Measurements from ENCODE around the gene NUP133. TPM values are rescaled to one million over a fixed set of nuclear protein-coding genes. Genes with fewer than 3 reads are reported as not detected.

NUP133 gene
- polyA plus RNA-seq, 3 donors, result 9.0 to 12.8 (median 12.4) TPM

- peaks cover 10% of the 10 kb centered on the region for H3K4me1 Mint-ChIP-seq
- intact Hi-C loops (cut with micrococcal nuclease), result no loop called here
- Histone ChIP-seq H3K4me3 (replicated peaks in 1 of 3; ENCODE audit: low read depth in 2 of 3, low read length in 3 of 3) (no peak overlapping the region), H3K79me2 (ENCODE audit: insufficient read depth, low read length) (no peaks in the 10 kb centered on the region), H3K36me3 (replicated peaks in 1 of 2; ENCODE audit: control insufficient read depth in 1 of 2, insufficient read depth in 2 of 2, low read length in 2 of 2) (peaks cover 89 to 99% of the 10 kb centered on the region in 2 donors), H3K4me1 (ENCODE audit: control insufficient read depth in 1 of 2, insufficient read depth in 2 of 2, low read length in 2 of 2) (no peaks in the 10 kb centered on the region), H3K9ac (ENCODE audit: insufficient read depth, low read length, poor library complexity, severe bottlenecking) (no peak overlapping the region), H3K27ac (ENCODE audit: low read depth in 1 of 2, low read length in 2 of 2) (no peak overlapping the region), H3K9me3 (replicated peaks in 1 of 2; ENCODE audit: control insufficient read depth in 1 of 2, insufficient read depth in 1 of 2, low read length in 2 of 2) (no peaks in the 10 kb centered on the region), H3K27me3 (ENCODE audit: control insufficient read depth in 2 of 2, insufficient read depth in 2 of 2, low read length in 2 of 2) (no peaks in the 10 kb centered on the region), H2AFZ (ENCODE audit: insufficient read depth, low read depth, low read length, poor library complexity, severe bottlenecking) (no peak overlapping the region), H3K4me2 (replicated peaks; ENCODE audit: extremely low read depth, low read length, poor library complexity, severe bottlenecking) (no peak overlapping the region), H4K20me1 (ENCODE audit: insufficient read depth, low read length) (no peaks in the 10 kb centered on the region)
- peaks cover 79 to 94% of the 10 kb centered on the region in 2 donors for H3K36me3 Mint-ChIP-seq
- DNase-seq, result no peak
- no peak for TF ChIP-seq CTCF (IDR thresholded peaks at IDR 0.05)
- H3K27me3 Mint-ChIP-seq (ENCODE audit: low read depth in 3 of 3), result no peaks in the 10 kb centered on the region
- WGBS (ENCODE audit: insufficient coverage), result 100% methylated on average over 1 of the region's 6 CpGs
- H3K27ac Mint-ChIP-seq, result no peak overlapping the region
- H3K9me3 Mint-ChIP-seq, result no peaks in the 10 kb centered on the region
- H3K4me3 Mint-ChIP-seq, result no peak overlapping the region
Observed at GRCh38 chr1:229539863-229540506, 31.8 kb upstream of the NUP133 start.

GRCh38 chr1:229538945-229539344 is 30.8 kb upstream of the NUP133 start:
- no peaks in the 10 kb centered on the region for H3K27me3 ChIP-seq (ENCODE audit: control insufficient read depth in 2 of 2, insufficient read depth in 2 of 2, low read length in 2 of 2)
- H3K4me1 ChIP-seq (ENCODE audit: control insufficient read depth in 1 of 2, insufficient read depth in 2 of 2, low read length in 2 of 2), result no peaks in the 10 kb centered on the region
- H3K4me3 ChIP-seq (replicated peaks in 1 of 3; ENCODE audit: low read depth in 2 of 3, low read length in 3 of 3), result no peak overlapping the region
- DNase-seq, result no peak
- H4K20me1 ChIP-seq (ENCODE audit: insufficient read depth, low read length), result no peaks in the 10 kb centered on the region
- Mint-ChIP-seq H3K4me3 (no peak overlapping the region), H3K36me3 (peaks cover 74 to 93% of the 10 kb centered on the region in 2 donors), H3K9me3 (no peaks in the 10 kb centered on the region), H3K4me1 (peaks cover 10% of the 10 kb centered on the region), H3K27me3 (ENCODE audit: low read depth in 3 of 3) (no peaks in the 10 kb centered on the region), H3K27ac (peak overlapping the region in 1 of 7 donors; percentile 13)
- no peak overlapping the region for H2AFZ ChIP-seq (ENCODE audit: insufficient read depth, low read depth, low read length, poor library complexity, severe bottlenecking)
- no peak overlapping the region for H3K27ac ChIP-seq (ENCODE audit: low read depth in 1 of 2, low read length in 2 of 2)
- no peak overlapping the region for H3K9ac ChIP-seq (ENCODE audit: insufficient read depth, low read length, poor library complexity, severe bottlenecking)
- no peak overlapping the region for H3K4me2 ChIP-seq (replicated peaks; ENCODE audit: extremely low read depth, low read length, poor library complexity, severe bottlenecking)
- H3K79me2 ChIP-seq (ENCODE audit: insufficient read depth, low read length), result no peaks in the 10 kb centered on the region
- no peak for TF ChIP-seq CTCF (IDR thresholded peaks at IDR 0.05)
- H3K9me3 ChIP-seq (replicated peaks in 1 of 2; ENCODE audit: control insufficient read depth in 1 of 2, insufficient read depth in 1 of 2, low read length in 2 of 2), result no peaks in the 10 kb centered on the region
- H3K36me3 ChIP-seq (replicated peaks in 1 of 2; ENCODE audit: control insufficient read depth in 1 of 2, insufficient read depth in 2 of 2, low read length in 2 of 2), result peaks cover 82 to 94% of the 10 kb centered on the region in 2 donors
- intact Hi-C loops (cut with micrococcal nuclease), result no loop called here
- 93% methylated on average over 3 of the region's 5 CpGs for WGBS (ENCODE audit: insufficient coverage)
